NT2/D1 (cell line): ENCODE data around the gene SLC13A3.

ENCODE experiments used
- DNase-seq: peaks from one replicate; pipeline ENCODE4 v3.0.0-alpha.2; 2011; ENCODE audit warnings: low read depth, low spot score
- H3K27me3 ChIP-seq: 2 replicates; pipeline ENCODE4 v1.6.0; 2011; ENCODE audit warnings: mild to moderate bottlenecking; ENCODE audit not compliant: insufficient read length, insufficient read depth
- H3K36me3 ChIP-seq: 2 replicates; pipeline ENCODE4 v1.6.1; 2011; ENCODE audit warnings: mild to moderate bottlenecking, low read length, mixed read lengths; ENCODE audit not compliant: insufficient read depth, insufficient read length
- H3K4me1 ChIP-seq: 2 replicates; pipeline ENCODE4 v1.5.1; 2011; ENCODE audit not compliant: insufficient read depth, insufficient read length
- H3K4me3 ChIP-seq: 2 replicates; pipeline ENCODE4 v1.5.1; 2011; ENCODE audit warnings: low read depth; ENCODE audit not compliant: insufficient read length
- H3K9ac ChIP-seq: 2 replicates; pipeline ENCODE4 v1.6.0; 2011; ENCODE audit warnings: low read depth; ENCODE audit not compliant: insufficient read length
- H3K9me3 ChIP-seq: 2 replicates; pipeline ENCODE4 v1.5.1; 2011; ENCODE audit warnings: mild to moderate bottlenecking, low read length; ENCODE audit not compliant: insufficient read depth
- SUZ12 ChIP-seq: IDR thresholded peaks from 2 replicates; pipeline ENCODE4 v1.6.1; 2011; ENCODE audit not compliant: insufficient read length, insufficient read depth; ENCODE audit errors: extremely low read depth
- YY1 ChIP-seq: IDR thresholded peaks from 2 replicates; pipeline ENCODE4 v1.6.1; 2011; ENCODE audit not compliant: insufficient read length, insufficient read depth
- ZNF274 ChIP-seq: IDR thresholded peaks from 2 replicates; pipeline ENCODE4 v1.6.1; 2011; ENCODE audit warnings: mild to moderate bottlenecking, low read depth, low read length

The SLC13A3 gene

DNA sequence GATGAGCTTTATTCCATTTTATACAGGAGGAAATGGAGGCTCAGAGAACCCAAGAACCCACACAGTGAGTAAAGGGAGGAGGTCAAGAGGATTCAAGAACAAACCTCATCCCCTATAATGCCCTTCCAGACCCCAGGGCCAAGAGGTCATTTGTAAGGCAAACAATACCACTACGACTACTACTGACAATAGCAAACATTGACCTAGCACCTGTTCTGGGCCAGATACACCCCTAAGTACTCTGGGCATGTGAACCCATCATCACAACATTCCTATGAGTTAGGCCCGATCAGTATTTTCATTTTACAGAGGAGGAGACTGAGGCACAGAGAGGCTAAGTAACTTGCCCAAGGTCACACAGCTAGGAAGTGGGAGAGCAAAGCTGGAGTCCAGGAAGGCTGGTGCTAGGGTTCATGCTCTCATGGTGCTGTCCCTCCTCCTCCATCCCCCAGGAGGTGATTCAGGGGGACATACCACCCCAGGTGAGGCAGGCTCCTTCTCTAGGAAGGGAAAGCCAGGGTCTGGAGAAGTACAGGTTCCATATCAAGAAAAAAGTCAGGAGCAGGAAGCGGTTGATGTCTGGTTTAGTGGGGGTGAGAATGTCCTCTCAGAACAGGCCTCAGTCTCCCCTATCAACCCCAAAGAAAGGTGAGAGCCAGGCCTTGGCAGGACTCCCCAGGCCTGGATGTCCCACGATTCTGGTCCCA lies 13.7 kb downstream of the SLC13A3 start:
- TF ChIP-seq YY1 (no peak), SUZ12 (no peak), ZNF274 (no peak)
- Histone ChIP-seq H3K4me3 (no peak overlapping the region), H3K4me1 (peaks cover 22% of the 10 kb centered on the region), H3K9ac (peak overlapping the region; percentile 43), H3K36me3 (no peaks in the 10 kb centered on the region), H3K9me3 (no peaks in the 10 kb centered on the region), H3K27me3 (no peaks in the 10 kb centered on the region)
- no peak for DNase-seq

DNA sequence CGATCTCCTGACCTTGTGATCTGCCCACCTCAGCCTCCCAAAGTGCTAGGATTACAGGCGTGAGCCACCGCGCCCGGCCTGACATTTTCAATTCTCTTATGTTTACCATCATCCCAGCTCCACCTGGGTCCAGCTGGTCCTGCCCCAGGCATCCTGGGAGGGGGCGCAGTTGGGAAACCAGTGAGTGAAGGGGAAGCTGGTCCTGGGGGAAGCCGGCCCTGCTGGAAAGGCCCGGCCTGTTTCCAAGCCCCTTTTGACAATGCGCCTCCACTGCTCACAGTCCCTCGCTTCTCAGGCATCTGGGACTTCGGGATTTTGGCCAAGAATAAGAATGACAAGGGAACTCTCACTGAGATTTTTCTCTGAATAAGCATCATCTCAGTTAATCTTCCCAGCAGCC lies 14.2 kb downstream of the SLC13A3 start:
- H3K36me3 ChIP-seq, result no peaks in the 10 kb centered on the region
- H3K4me1 ChIP-seq, result peaks cover 23% of the 10 kb centered on the region
- H3K4me3 ChIP-seq, result no peak overlapping the region
- TF ChIP-seq ZNF274 (no peak), SUZ12 (no peak), YY1 (no peak)
- no peak for DNase-seq
- no peaks in the 10 kb centered on the region for H3K27me3 ChIP-seq
- H3K9me3 ChIP-seq, result no peaks in the 10 kb centered on the region
- H3K9ac ChIP-seq, result no peak overlapping the region

DNA sequence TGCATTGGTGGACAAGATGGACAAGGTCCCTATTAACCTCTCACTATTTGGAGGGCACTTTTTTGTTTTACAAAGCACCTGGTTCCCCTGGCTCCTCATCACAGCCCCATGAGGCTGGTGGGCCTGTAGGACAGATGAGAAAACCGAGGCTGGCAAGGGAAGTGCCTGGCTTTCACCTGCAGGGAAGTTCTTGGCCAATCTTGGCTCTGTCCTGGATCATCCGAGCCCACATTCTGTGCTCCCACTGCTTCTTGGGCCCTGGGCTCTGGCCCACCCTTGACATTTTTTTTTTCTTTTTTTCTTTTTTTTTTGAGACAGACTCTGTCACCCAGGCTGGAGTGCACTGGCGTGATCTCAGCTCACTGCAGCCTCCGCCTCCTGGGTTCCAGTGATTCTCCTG lies 14.7 kb downstream of the SLC13A3 start:
- Histone ChIP-seq H3K9me3 (no peaks in the 10 kb centered on the region), H3K4me1 (peaks cover 28% of the 10 kb centered on the region), H3K27me3 (no peaks in the 10 kb centered on the region), H3K4me3 (no peak overlapping the region), H3K9ac (no peak overlapping the region), H3K36me3 (no peaks in the 10 kb centered on the region)
- no peak for DNase-seq
- TF ChIP-seq SUZ12 (no peak), YY1 (no peak), ZNF274 (no peak)

DNA sequence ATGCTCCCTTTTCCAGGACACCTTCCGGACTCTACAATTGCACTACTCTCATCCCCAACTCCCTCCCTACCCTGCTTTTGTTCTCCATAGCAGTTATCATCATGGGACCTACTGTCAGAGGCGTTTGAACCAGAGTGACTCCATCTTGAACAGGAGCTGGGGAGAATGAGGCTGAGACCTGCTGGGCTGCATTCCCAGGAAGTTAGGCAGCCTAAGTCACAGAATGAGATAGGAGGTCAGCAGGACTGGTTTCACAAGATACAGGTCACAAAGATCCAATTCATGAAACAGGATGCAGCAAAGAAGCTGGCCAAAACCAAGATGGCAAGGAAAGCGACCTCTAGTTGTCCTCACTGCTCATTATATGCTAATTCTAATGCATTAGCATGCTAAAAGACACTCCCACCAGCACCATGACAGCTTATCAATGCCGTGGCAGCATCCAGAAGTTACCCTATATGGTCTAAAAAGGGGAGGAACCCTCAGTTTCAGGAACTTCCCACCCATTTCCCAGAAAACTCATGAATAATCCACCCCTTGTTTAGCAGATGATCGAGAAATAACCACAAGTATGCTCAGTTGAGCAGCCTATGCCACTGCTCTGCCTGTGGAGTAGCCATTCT lies 15.6 kb downstream of the SLC13A3 start:
- TF ChIP-seq YY1 (no peak), ZNF274 (no peak), SUZ12 (no peak)
- Histone ChIP-seq H3K9me3 (no peaks in the 10 kb centered on the region), H3K36me3 (no peaks in the 10 kb centered on the region), H3K4me3 (no peak overlapping the region), H3K9ac (no peak overlapping the region), H3K27me3 (no peaks in the 10 kb centered on the region), H3K4me1 (peaks cover 33% of the 10 kb centered on the region)
- DNase-seq, result no peak

DNA sequence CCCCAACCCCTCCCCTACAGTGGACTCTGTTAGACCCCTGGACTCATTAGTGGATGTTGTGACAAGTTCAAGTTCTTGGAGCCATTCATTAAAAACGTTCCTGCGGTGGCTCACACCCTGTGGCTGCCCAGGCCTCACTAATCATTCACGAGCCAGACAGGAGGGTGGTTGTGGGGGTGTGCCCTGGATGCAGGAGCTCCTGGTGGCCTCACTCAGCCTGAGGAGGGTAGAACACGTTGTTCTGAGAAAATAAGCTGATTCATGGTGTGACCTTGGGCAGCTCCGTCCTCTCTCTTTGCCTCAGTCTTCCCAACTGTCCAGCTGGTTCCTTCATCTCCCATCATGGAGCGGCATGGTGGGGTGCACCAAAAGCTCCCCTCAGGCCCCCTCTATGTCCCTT lies 16.7 kb downstream of the SLC13A3 start:
- no peak overlapping the region for H3K4me3 ChIP-seq
- no peaks in the 10 kb centered on the region for H3K36me3 ChIP-seq
- peaks cover 26% of the 10 kb centered on the region for H3K4me1 ChIP-seq
- H3K27me3 ChIP-seq, result no peaks in the 10 kb centered on the region
- no peak overlapping the region for H3K9ac ChIP-seq
- no peak for DNase-seq
- no peaks in the 10 kb centered on the region for H3K9me3 ChIP-seq
- TF ChIP-seq SUZ12, result no peak
- TF ChIP-seq YY1, result no peak
- TF ChIP-seq ZNF274, result no peak

DNA sequence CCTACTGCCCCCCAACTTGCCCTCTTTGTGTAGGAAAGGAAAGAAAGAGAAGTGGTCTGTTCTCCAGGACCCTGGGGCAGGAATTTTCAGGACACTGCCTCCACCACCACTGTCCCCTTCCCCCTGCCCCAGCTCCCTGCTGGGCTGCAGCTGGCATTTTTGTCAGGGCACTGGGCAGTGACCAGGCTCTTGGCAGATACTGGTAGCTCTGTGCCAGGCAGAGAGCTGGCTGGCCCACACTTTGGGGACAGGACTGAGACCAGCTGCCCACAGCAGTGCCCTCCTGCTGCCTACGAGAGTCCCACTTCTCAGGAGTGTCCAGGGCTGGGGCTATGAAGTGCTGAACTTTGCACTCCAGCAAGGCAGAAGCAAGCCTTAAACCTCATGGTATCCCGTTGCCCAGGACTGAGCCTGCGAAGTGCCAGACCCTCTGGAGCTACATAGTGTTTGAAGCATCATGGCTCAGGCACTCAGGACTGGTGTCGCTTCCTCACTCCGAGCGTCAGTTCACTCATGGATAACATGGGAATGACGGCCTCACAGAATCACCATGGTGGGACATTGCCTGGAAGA lies 19.3 kb downstream of the SLC13A3 start:
- TF ChIP-seq YY1 (no peak), ZNF274 (no peak), SUZ12 (no peak)
- DNase-seq, result no peak
- Histone ChIP-seq H3K4me3 (no peak overlapping the region), H3K27me3 (no peaks in the 10 kb centered on the region), H3K4me1 (peaks cover 14% of the 10 kb centered on the region), H3K9me3 (no peaks in the 10 kb centered on the region), H3K36me3 (no peaks in the 10 kb centered on the region), H3K9ac (no peak overlapping the region)

DNA sequence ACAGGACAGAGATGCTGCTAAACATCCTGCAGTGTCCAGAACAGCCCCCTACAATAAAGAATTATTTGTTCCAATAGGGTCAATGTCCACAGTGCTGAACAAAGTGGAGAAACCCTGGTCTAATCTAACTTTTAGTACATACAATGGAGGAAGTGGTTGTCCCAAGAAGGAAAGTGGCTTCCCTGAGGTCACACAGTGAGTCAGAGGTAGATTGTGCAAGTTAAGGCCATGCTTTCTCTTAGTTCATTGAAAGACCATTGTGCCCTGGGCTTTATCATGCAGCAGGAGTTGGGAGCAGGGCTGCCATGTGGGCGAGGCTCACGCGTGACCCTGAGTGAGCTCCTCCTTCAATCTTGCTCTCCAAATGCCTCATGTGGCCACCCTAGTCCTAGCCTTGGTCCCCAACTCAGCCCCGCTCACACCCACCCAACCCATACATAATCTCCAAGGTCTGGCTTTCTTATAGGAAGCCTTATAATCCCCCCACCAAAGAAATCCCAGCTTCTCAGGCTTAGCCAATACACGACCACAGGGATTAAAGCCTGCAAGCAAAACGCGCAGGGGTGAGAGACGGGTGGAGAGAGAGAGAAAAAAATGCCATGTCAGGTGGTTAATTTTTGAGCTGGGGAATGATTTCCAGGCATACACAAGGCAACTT lies 19.9 kb downstream of the SLC13A3 start:
- peaks cover 14% of the 10 kb centered on the region for H3K4me1 ChIP-seq
- no peak overlapping the region for H3K9ac ChIP-seq
- no peaks in the 10 kb centered on the region for H3K9me3 ChIP-seq
- no peaks in the 10 kb centered on the region for H3K36me3 ChIP-seq
- no peak for TF ChIP-seq ZNF274
- TF ChIP-seq SUZ12, result no peak
- TF ChIP-seq YY1, result no peak
- H3K4me3 ChIP-seq, result no peak overlapping the region
- DNase-seq, result no peak
- H3K27me3 ChIP-seq, result no peaks in the 10 kb centered on the region
